PC-3 (cell line): ENCODE measurements around the gene TACO1.

Experiments used
- EZH2phosphoT487 ChIP-seq: fragments of 300-600 bp; sonication (generic); IDR thresholded peaks from 2 replicates; pipeline ENCODE4 v1.6.1; 2018; ENCODE audit warnings: mild to moderate bottlenecking, antibody characterized with exemption, low read length, borderline replicate concordance
- TF ChIP-seq, protein P1 (sequence below): fragments of 300-600 bp; sonication (generic); conservative IDR thresholded peaks from 2 replicates; pipeline ENCODE4 v1.5.1; 2017; ENCODE audit warnings: antibody characterized with exemption, low read depth, mild to moderate bottlenecking, low read length

DNA sequence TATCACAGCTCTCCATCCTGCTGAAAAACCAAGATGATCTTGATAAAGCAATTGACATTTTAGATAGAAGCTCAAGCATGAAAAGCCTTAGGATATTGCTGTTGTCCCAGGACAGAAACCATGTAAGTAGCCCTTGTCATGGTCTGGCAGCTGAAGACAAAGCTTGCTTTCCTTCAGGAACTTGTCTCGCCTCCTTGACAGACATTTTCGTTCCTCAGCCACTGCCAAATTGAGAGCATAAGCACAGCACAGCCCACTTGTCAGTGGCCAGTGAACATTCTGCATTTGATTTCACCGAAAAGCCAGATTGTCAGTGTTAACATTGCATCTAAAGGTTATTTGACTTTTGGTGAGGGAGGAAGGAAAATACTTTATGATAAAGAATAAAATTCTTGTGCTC lies 57.1 kb downstream of the TACO1 start:
- TF ChIP-seq, protein P1, sequence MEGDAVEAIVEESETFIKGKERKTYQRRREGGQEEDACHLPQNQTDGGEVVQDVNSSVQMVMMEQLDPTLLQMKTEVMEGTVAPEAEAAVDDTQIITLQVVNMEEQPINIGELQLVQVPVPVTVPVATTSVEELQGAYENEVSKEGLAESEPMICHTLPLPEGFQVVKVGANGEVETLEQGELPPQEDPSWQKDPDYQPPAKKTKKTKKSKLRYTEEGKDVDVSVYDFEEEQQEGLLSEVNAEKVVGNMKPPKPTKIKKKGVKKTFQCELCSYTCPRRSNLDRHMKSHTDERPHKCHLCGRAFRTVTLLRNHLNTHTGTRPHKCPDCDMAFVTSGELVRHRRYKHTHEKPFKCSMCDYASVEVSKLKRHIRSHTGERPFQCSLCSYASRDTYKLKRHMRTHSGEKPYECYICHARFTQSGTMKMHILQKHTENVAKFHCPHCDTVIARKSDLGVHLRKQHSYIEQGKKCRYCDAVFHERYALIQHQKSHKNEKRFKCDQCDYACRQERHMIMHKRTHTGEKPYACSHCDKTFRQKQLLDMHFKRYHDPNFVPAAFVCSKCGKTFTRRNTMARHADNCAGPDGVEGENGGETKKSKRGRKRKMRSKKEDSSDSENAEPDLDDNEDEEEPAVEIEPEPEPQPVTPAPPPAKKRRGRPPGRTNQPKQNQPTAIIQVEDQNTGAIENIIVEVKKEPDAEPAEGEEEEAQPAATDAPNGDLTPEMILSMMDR: no peak
- no peak for TF ChIP-seq EZH2phosphoT487
